Stimulated activated naive CD8-positive, alpha-beta T cell treated with anti-CD3 and anti-CD28 coated beads, Interleukin-15, amount 100 ng/mL, for 72 hours (primary cell): ENCODE results near the gene DHX35.
A peak's percentile ranks its signal among the peaks of the same experiment; 100 is the strongest.

ENCODE experiments used
- ATAC-seq: fragments of 150-1000 bp; cut with Tn5 transposase; 2 replicates; pipeline ENCODE4 v1.10.0; 2021; ENCODE audit warnings: mild to moderate bottlenecking, moderate library complexity
- DNase-seq, 2 donors: peaks; one replicate each; pipeline ENCODE4 v3.0.0; 2021 to 2022
- H3K27ac Mint-ChIP-seq, 2 donors: one replicate each; pipeline ENCODE4 v1.8.0; 2022; ENCODE audit warnings: mild to moderate bottlenecking in 2 of 2, mixed read lengths in 2 of 2, moderate library complexity in 2 of 2
- H3K27me3 Mint-ChIP-seq: one replicate; pipeline ENCODE4 v1.8.0; 2022; ENCODE audit warnings: mixed read lengths
- H3K4me1 Mint-ChIP-seq: one replicate; pipeline ENCODE4 v1.8.0; 2022; ENCODE audit warnings: mild to moderate bottlenecking, mixed read lengths
- H3K4me3 Mint-ChIP-seq, 2 donors: one replicate each; pipeline ENCODE4 v1.8.0; 2022; ENCODE audit warnings: mild to moderate bottlenecking in 2 of 2, mixed read lengths in 2 of 2, moderate library complexity in 1 of 2
- H3K9me3 Mint-ChIP-seq, 2 donors: one replicate each; pipeline ENCODE4 v1.8.0; 2022; ENCODE audit warnings: mixed read lengths in 2 of 2

DHX35 gene

GRCh38 chr20:39072132-39072531 lies 110.0 kb downstream of the DHX35 start:
- Mint-ChIP-seq H3K27ac (no peak overlapping the region), H3K4me1 (no peaks in the 10 kb centered on the region), H3K4me3 (no peak overlapping the region), H3K9me3 (peaks cover 5 to 7% of the 10 kb centered on the region in 2 donors), H3K27me3 (peaks cover 55% of the 10 kb centered on the region)
- no peak for DNase-seq
- no peak for ATAC-seq

- H3K4me1 Mint-ChIP-seq, result no peaks in the 10 kb centered on the region
- ATAC-seq (no peak), DNase-seq (no peak)
- peaks cover 5 to 7% of the 10 kb centered on the region in 2 donors for H3K9me3 Mint-ChIP-seq
- no peak overlapping the region for H3K27ac Mint-ChIP-seq
- H3K27me3 Mint-ChIP-seq, result peaks cover 57% of the 10 kb centered on the region
- H3K4me3 Mint-ChIP-seq, result no peak overlapping the region
Measured at GRCh38 chr20:39072653-39073052, 110.5 kb downstream of the DHX35 start.

- no peaks in the 10 kb centered on the region for H3K9me3 Mint-ChIP-seq
- peaks cover 47% of the 10 kb centered on the region for H3K27me3 Mint-ChIP-seq
- no peak for ATAC-seq
- no peak overlapping the region for H3K4me3 Mint-ChIP-seq
- H3K27ac Mint-ChIP-seq, result no peak overlapping the region
- DNase-seq, result no peak
- no peaks in the 10 kb centered on the region for H3K4me1 Mint-ChIP-seq
Measured at GRCh38 chr20:39075731-39076130, 113.6 kb downstream of the DHX35 start.

GRCh38 chr20:39076958-39077357 lies 114.8 kb downstream of the DHX35 start:
- ATAC-seq, result no peak
- Mint-ChIP-seq H3K4me1 (no peaks in the 10 kb centered on the region), H3K4me3 (no peak overlapping the region), H3K27ac (no peak overlapping the region), H3K9me3 (no peaks in the 10 kb centered on the region), H3K27me3 (peaks cover 49% of the 10 kb centered on the region)
- DNase-seq, result no peak

GRCh38 chr20:39080326-39080725 lies 118.2 kb downstream of the DHX35 start:
- no peaks in the 10 kb centered on the region for H3K9me3 Mint-ChIP-seq
- DNase-seq (no peak), ATAC-seq (no peak)
- H3K4me1 Mint-ChIP-seq, result no peaks in the 10 kb centered on the region
- no peak overlapping the region for H3K27ac Mint-ChIP-seq
- peaks cover 55% of the 10 kb centered on the region for H3K27me3 Mint-ChIP-seq
- H3K4me3 Mint-ChIP-seq, result no peak overlapping the region

- H3K9me3 Mint-ChIP-seq, result no peaks in the 10 kb centered on the region
- peak; percentile 86 for ATAC-seq
- no peaks in the 10 kb centered on the region for H3K4me1 Mint-ChIP-seq
- peak; percentile 72 to 73 for DNase-seq
- no peak overlapping the region for H3K4me3 Mint-ChIP-seq
- H3K27ac Mint-ChIP-seq, result no peak overlapping the region
- H3K27me3 Mint-ChIP-seq, result peaks cover 59% of the 10 kb centered on the region
Measured at GRCh38 chr20:39081255-39081654, 119.1 kb downstream of the DHX35 start.

- Mint-ChIP-seq H3K4me1 (no peaks in the 10 kb centered on the region), H3K9me3 (no peaks in the 10 kb centered on the region), H3K27ac (no peak overlapping the region), H3K4me3 (no peak overlapping the region), H3K27me3 (peaks cover 51% of the 10 kb centered on the region)
- no peak for DNase-seq
- ATAC-seq, result no peak
Measured at GRCh38 chr20:39082622-39083398, 120.7 kb downstream of the DHX35 start.

- H3K27ac Mint-ChIP-seq, result no peak overlapping the region
- H3K4me3 Mint-ChIP-seq, result no peak overlapping the region
- H3K27me3 Mint-ChIP-seq, result peaks cover 43% of the 10 kb centered on the region
- no peaks in the 10 kb centered on the region for H3K9me3 Mint-ChIP-seq
- no peak for ATAC-seq
- no peaks in the 10 kb centered on the region for H3K4me1 Mint-ChIP-seq
- no peak for DNase-seq
Measured at GRCh38 chr20:39083761-39084160, 121.6 kb downstream of the DHX35 start.

GRCh38 chr20:39089029-39089428 lies 126.9 kb downstream of the DHX35 start:
- DNase-seq (no peak), ATAC-seq (peak; percentile 55)
- Mint-ChIP-seq H3K4me3 (no peak overlapping the region), H3K9me3 (peaks cover 0 to 7% of the 10 kb centered on the region in 2 donors), H3K27ac (peak overlapping the region; percentile 63 to 69), H3K4me1 (peaks cover 6% of the 10 kb centered on the region), H3K27me3 (peaks cover 40% of the 10 kb centered on the region)
